ENCODE data around the gene TAAR1.
"Not testable (repeated sequence)": the region's sequence is repeated elsewhere in the genome, so short reads cannot be mapped to it uniquely, and the experiment has no call there.

The TAAR1 gene

DNA sequence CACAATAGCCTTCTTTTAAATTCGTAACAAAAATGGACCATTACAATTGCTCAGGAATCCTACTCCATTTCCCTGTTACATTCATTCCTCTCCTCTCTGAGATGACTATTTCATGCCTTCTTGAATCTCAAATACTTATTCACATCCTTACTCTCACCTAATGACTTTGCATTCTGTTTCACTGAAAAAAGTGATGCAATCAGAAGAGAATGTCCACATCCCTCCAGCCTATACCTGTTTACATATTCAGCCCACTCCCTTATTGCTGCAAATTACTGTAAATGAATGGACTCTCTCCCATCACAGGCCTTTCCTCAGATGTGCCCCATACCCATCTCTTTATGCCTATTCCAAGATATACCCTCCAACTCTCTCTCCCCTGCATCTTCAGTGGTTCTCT lies 8.6 kb downstream of the TAAR1 start:
- Histone ChIP-seq H3K36me3 (ENCODE audit: insufficient read depth, low read depth, low read length) (no peaks in the 10 kb centered on the region), H3K27me3 (ENCODE audit: insufficient read depth, low read length) (no peaks in the 10 kb centered on the region), H3K27ac (ENCODE audit: low read length) (no peak overlapping the region), H3K9me3 (ENCODE audit: insufficient read depth, low read depth, low read length) (no peaks in the 10 kb centered on the region), H3K9ac (ENCODE audit: low read depth, low read length) (no peak overlapping the region), H3K4me1 (ENCODE audit: insufficient read depth, low read length) (peaks cover 5% of the 10 kb centered on the region; the same call in 1 of the 2 replicates), H3K4me3 (ENCODE audit: low read length) (no peak overlapping the region)

DNA sequence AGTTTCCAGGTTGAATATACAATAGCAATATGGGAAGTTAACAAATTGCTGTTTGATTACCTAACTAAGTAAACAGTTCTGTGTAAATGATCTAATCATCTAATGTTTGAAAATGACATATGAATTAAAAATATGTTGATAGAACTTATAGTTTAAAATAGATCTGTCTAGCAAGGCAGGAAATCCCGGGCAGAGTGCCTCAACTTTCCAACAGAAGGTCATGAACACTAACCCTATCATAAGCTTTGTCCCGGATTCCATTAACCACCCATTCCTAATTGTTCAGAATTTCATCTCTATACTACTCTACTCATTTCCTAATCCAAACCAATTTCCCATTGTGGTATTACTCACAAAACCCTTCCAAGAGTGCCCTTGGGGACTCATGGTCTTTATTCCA lies 10.2 kb downstream of the TAAR1 start:
- no peak overlapping the region for H3K9ac ChIP-seq (ENCODE audit: low read depth, low read length)
- no peaks in the 10 kb centered on the region for H3K9me3 ChIP-seq (ENCODE audit: insufficient read depth, low read depth, low read length)
- H3K27me3 ChIP-seq (ENCODE audit: insufficient read depth, low read length), result no peaks in the 10 kb centered on the region
- H3K36me3 ChIP-seq (ENCODE audit: insufficient read depth, low read depth, low read length), result no peaks in the 10 kb centered on the region
- H3K4me1 ChIP-seq (ENCODE audit: insufficient read depth, low read length), result peaks cover 5% of the 10 kb centered on the region; the same call in 1 of the 2 replicates
- H3K27ac ChIP-seq (ENCODE audit: low read length), result no peak overlapping the region
- no peak overlapping the region for H3K4me3 ChIP-seq (ENCODE audit: low read length)

DNA sequence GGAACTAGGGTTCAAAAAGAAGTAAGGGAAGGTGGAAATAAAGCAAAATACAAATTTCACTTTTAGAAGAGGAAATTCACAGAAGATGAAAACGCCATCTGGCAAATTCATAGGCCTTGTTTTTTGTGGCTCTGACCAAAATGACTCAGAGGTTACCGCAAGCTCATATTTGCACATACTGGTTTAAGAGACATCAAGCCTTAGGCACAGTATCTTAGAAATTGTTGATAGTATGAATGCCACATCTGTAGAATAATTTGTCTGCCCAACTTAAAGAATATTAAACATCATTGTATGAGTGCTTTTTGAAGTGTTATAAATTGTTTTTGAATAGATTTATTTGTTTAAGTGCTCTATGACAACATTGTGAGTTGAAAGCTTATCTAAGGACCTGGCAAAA lies 10.6 kb downstream of the TAAR1 start:
- no peaks in the 10 kb centered on the region for H3K9me3 ChIP-seq (ENCODE audit: insufficient read depth, low read depth, low read length)

DNA sequence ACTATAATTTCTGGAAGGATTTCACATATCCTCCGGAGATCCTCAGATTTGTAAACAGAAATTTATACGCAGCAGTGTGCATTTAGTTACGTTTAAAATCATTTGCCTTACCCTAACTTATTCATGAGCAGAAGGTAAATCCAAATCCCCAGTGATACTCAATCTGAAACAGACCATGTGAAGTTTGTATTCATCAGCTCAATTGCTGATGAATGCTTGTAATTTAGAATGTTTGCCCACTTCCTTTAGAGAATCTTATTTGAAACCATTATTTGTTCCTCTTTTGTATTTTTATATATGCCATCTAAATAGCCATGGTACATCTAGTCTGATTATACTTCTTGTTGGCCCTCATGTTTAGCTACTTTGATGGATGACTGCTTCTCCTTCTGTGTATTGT lies 15.4 kb downstream of the TAAR1 start:
- no peaks in the 10 kb centered on the region for H3K27me3 ChIP-seq (ENCODE audit: insufficient read depth, low read length)
- no peak overlapping the region for H3K9ac ChIP-seq (ENCODE audit: low read depth, low read length)
- no peak overlapping the region for H3K4me3 ChIP-seq (ENCODE audit: low read length)
- no peaks in the 10 kb centered on the region for H3K9me3 ChIP-seq (ENCODE audit: insufficient read depth, low read depth, low read length)
- no peak overlapping the region for H3K27ac ChIP-seq (ENCODE audit: low read length)
- no peaks in the 10 kb centered on the region for H3K4me1 ChIP-seq (ENCODE audit: insufficient read depth, low read length)
- H3K36me3 ChIP-seq (ENCODE audit: insufficient read depth, low read depth, low read length), result no peaks in the 10 kb centered on the region

More for the DNA sequence above, 10.6 kb downstream of the TAAR1 start:
- Histone ChIP-seq H3K27ac (ENCODE audit: low read length) (no peak overlapping the region), H3K9ac (ENCODE audit: low read depth, low read length) (no peak overlapping the region), H3K27me3 (ENCODE audit: insufficient read depth, low read length) (no peaks in the 10 kb centered on the region), H3K36me3 (ENCODE audit: insufficient read depth, low read depth, low read length) (no peaks in the 10 kb centered on the region), H3K4me1 (ENCODE audit: insufficient read depth, low read length) (peaks cover 5% of the 10 kb centered on the region; the same call in 1 of the 2 replicates), H3K4me3 (ENCODE audit: low read length) (no peak overlapping the region)

DNA sequence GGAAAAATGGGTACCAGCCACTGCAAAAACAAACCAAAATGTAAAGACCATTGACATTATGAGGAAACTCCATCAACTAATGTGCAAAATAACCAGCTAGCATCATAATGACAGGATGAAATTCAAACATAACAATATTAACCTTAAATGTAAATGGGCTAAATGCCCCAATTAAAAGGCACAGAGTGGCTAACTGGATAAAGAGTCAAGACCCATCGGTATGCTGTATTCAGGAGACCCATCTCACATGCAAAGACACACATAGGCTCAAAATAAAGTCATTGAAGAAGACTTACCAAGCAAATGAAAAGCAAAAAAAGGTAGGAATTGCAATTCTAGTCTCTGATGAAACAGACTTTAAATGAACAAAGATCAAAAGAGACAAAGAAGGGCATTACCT lies 21.8 kb downstream of the TAAR1 start:
- not testable (repeated sequence) for H3K36me3 ChIP-seq (ENCODE audit: insufficient read depth, low read depth, low read length); H3K27ac ChIP-seq (ENCODE audit: low read length); H3K9me3 ChIP-seq (ENCODE audit: insufficient read depth, low read depth, low read length); H3K9ac ChIP-seq (ENCODE audit: low read depth, low read length); H3K4me3 ChIP-seq (ENCODE audit: low read length); H3K27me3 ChIP-seq (ENCODE audit: insufficient read depth, low read length); H3K4me1 ChIP-seq (ENCODE audit: insufficient read depth, low read length)

DNA sequence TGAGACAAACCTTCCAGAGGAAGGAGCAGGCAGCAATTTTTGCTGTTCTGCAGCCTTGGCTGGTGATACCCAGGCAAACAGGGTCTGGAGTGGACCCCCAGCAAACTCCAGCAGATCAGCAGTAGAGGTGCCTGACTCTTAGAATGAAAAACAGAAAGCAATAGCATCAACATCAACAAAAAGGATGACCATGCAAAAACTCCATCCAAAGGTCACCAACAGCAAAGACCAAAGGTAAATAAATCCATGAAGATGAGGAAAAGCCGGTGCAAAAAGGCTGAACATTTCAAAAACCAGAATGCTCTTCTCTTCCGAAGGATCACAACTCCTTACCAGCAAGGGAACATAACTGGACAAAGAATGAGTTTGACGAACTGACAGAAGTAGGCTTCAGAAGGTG lies 23.1 kb downstream of the TAAR1 start:
- not testable (repeated sequence) for H3K36me3 ChIP-seq (ENCODE audit: insufficient read depth, low read depth, low read length); H3K4me1 ChIP-seq (ENCODE audit: insufficient read depth, low read length); H3K4me3 ChIP-seq (ENCODE audit: low read length)

DNA sequence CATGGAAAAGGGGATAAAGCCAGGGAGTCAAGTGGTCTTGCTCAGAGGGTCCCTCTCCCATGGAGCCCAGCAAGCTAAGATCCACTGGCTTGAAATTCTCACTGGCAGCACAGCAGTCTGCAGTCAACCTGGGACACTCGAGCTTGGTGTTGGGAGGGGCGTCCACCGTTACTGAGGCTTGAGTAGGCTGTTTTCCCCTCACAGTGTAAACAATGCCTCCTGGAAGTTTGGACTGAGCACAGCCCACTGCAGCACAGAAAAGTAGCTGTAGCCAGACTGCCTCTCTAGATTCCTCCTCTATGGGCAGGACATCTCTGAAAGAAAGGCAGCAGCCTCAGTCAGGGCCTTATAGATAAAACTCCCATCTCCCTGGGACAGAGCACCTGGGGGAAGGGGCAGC lies 23.7 kb downstream of the TAAR1 start:
- not testable (repeated sequence) for H3K9ac ChIP-seq (ENCODE audit: low read depth, low read length); H3K27me3 ChIP-seq (ENCODE audit: insufficient read depth, low read length); H3K27ac ChIP-seq (ENCODE audit: low read length); H3K9me3 ChIP-seq (ENCODE audit: insufficient read depth, low read depth, low read length); H3K4me3 ChIP-seq (ENCODE audit: low read length); H3K4me1 ChIP-seq (ENCODE audit: insufficient read depth, low read length); H3K36me3 ChIP-seq (ENCODE audit: insufficient read depth, low read depth, low read length)

More for the DNA sequence above, 23.1 kb downstream of the TAAR1 start:
- not testable (repeated sequence) for H3K9ac ChIP-seq (ENCODE audit: low read depth, low read length); H3K27ac ChIP-seq (ENCODE audit: low read length); H3K27me3 ChIP-seq (ENCODE audit: insufficient read depth, low read length); H3K9me3 ChIP-seq (ENCODE audit: insufficient read depth, low read depth, low read length)

DNA sequence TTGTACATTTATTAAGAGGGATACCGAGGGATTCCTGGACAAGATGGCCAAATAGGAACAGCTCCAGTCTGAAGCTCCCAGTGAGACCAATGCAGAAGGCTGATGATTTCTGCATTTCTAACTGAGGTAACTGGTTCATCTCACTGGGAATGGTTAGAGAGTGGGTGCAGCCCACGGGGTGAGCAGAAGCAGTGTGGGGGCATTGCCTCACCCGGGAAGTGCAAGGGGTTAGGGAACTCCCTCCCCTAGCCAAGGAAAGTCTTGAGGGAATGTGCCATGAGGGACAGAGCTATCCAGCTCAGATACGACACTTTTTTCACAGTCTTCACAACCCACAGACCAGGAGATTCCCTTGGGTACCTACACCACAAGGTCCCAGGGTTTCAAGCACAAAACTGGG lies 24.2 kb downstream of the TAAR1 start:
- Histone ChIP-seq H3K36me3 (ENCODE audit: insufficient read depth, low read depth, low read length) (no peaks in the 10 kb centered on the region), H3K27me3 (ENCODE audit: insufficient read depth, low read length) (no peaks in the 10 kb centered on the region), H3K4me1 (ENCODE audit: insufficient read depth, low read length) (no peaks in the 10 kb centered on the region), H3K9ac (ENCODE audit: low read depth, low read length) (no peak overlapping the region), H3K9me3 (ENCODE audit: insufficient read depth, low read depth, low read length) (no peaks in the 10 kb centered on the region), H3K27ac (ENCODE audit: low read length) (no peak overlapping the region), H3K4me3 (ENCODE audit: low read length) (no peak overlapping the region)

DNA sequence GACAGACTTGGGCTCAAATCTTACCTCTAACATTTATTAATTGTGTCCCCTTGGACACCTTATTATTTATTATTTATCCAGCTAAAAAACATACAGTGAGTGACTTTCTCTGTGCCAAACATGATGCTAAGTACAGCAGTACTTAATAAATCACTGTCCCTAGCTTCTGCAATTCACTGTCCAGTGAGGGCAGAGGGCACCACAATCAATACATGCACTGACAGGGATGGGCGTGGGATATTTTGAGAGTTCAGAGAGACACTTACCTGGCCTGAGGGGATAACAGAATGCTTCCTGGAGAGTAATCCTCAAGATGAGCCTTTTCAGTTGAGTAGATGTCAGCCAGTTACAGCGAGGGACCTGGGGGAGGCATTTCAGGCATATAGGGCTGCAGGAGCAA lies 25.6 kb downstream of the TAAR1 start:
- Histone ChIP-seq H3K4me1 (ENCODE audit: insufficient read depth, low read length) (no peaks in the 10 kb centered on the region), H3K9me3 (ENCODE audit: insufficient read depth, low read depth, low read length) (no peaks in the 10 kb centered on the region), H3K27ac (ENCODE audit: low read length) (no peak overlapping the region), H3K4me3 (ENCODE audit: low read length) (no peak overlapping the region), H3K9ac (ENCODE audit: low read depth, low read length) (no peak overlapping the region), H3K27me3 (ENCODE audit: insufficient read depth, low read length) (no peaks in the 10 kb centered on the region), H3K36me3 (ENCODE audit: insufficient read depth, low read depth, low read length) (no peaks in the 10 kb centered on the region)

DNA sequence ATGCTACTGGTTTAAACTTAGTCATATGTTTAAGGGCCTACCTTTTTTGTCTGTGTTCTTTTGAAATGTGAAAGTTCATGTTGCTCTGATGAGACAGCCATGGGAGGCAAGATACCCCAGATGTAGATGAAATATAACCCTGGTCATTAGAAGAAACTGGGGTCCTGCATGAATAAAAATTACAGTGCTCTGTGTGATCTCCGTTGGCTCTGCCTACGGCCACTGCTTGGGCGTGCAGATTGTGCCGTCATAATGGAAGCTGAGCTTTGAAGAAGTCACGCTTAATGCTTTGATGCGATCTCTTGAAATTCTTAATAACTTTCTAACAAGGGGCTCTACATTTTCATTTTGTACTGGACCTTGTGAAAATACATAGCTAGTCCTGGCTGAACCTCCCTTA lies 34.8 kb downstream of the TAAR1 start, which contains the start of gene TAAR2:
Gene TAAR2 (minus strand): TSS at position 101 of the 400 bp plus-strand sequence. CDS start 0 bp downstream, at position 101.
- H3K27me3 ChIP-seq (ENCODE audit: insufficient read depth, low read length), result no peaks in the 10 kb centered on the region
- H3K9me3 ChIP-seq (ENCODE audit: insufficient read depth, low read depth, low read length), result no peaks in the 10 kb centered on the region

DNA sequence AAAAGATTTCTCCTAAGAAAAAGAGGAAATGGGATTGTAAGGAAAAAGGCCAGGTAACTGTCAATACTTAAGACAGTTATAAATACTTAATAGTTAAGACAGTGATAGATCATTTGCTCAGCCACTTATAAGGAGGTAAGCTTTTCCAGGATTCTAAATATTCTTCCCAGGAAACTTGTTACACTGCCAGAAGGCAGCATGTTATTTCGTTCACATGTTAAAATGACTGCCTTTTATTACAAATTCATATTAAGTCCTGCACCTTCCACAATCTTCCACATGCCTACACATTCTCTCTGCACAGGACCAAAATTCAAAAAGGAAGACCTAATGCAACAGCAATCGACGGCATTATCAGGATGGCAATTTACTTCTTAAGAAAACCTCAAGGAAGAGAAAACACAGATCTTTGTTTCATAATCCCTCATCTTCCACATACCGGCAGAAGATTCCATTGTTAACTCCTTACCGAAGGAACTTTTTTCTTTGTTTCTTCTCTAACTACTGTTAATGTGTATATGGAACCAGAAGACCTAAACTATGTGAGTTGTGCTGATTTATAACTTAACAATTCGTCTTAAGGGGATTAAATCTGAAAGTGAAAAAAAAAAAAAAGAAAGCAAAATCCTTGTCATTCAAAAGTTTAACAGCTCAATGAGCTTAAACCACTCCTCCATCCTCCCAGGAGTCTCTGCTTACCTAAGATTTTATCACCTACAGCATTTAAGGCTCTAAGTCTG lies 35.7 kb downstream of the TAAR1 start:
- Histone ChIP-seq H3K36me3 (ENCODE audit: insufficient read depth, low read depth, low read length) (no peaks in the 10 kb centered on the region), H3K9me3 (ENCODE audit: insufficient read depth, low read depth, low read length) (no peaks in the 10 kb centered on the region), H3K4me3 (ENCODE audit: low read length) (no peak overlapping the region), H3K4me1 (ENCODE audit: insufficient read depth, low read length) (no peaks in the 10 kb centered on the region), H3K27ac (ENCODE audit: low read length) (no peak overlapping the region), H3K27me3 (ENCODE audit: insufficient read depth, low read length) (no peaks in the 10 kb centered on the region), H3K9ac (ENCODE audit: low read depth, low read length) (no peak overlapping the region)

More for the DNA sequence above, 34.8 kb downstream of the TAAR1 start, which contains the start of gene TAAR2:
- Histone ChIP-seq H3K36me3 (ENCODE audit: insufficient read depth, low read depth, low read length) (no peaks in the 10 kb centered on the region), H3K27ac (ENCODE audit: low read length) (no peak within 1 kb of the TSS), H3K4me1 (ENCODE audit: insufficient read depth, low read length) (no peaks in the 10 kb centered on the region), H3K4me3 (ENCODE audit: low read length) (no peak within 1 kb of the TSS), H3K9ac (ENCODE audit: low read depth, low read length) (no peak within 1 kb of the TSS)

DNA sequence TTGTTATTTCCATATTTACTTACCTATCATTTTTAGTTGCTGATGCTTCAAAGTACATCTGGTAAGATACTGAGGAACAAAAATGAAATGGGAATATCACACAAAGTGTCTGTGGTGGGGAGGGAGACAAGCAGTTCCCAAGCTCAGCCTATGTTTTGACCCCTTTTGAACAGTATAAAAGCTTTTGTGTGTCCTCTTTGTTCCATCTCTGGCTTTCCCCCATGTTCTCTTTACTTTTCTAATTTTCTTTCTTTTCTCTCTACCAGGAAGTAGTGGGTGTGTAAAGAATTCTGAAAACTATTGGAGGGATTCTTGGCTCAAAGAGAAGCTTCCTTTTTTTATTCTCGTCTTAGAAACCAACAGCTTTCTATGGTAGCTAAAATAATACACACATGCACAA lies 42.3 kb downstream of the TAAR1 start:
- H3K36me3 ChIP-seq (ENCODE audit: insufficient read depth, low read depth, low read length), result no peaks in the 10 kb centered on the region
- H3K9me3 ChIP-seq (ENCODE audit: insufficient read depth, low read depth, low read length), result no peaks in the 10 kb centered on the region
- H3K27ac ChIP-seq (ENCODE audit: low read length), result no peak overlapping the region
- no peaks in the 10 kb centered on the region for H3K4me1 ChIP-seq (ENCODE audit: insufficient read depth, low read length)
- no peak overlapping the region for H3K4me3 ChIP-seq (ENCODE audit: low read length)
- no peak overlapping the region for H3K9ac ChIP-seq (ENCODE audit: low read depth, low read length)
- H3K27me3 ChIP-seq (ENCODE audit: insufficient read depth, low read length), result no peaks in the 10 kb centered on the region
